ENCODE measurements around the gene GCNT2.
A peak's percentile ranks its signal among the peaks of the same experiment; 100 is the strongest.

GCNT2 gene

GRCh38 chr6:10559522-10560152 lies 38.5 kb downstream of the GCNT2 start:
- H3K27ac Mint-ChIP-seq: peak overlapping the region; percentile 91 to 94 (median 92)

GRCh38 chr6:10561611-10562199 lies 40.6 kb downstream of the GCNT2 start:
- H3K9me3 Mint-ChIP-seq: no peaks in the 10 kb centered on the region
- H3K4me3 Mint-ChIP-seq: peak overlapping the region in 1 of 3 experiments; percentile 6
- TF ChIP-seq CTCF (IDR thresholded peaks at IDR 0.05; ENCODE audit: unreplicated experiment in 3 of 3): no peak
- peaks cover 40% of the 10 kb centered on the region for H3K4me1 Mint-ChIP-seq
- H3K27me3 Mint-ChIP-seq (ENCODE audit: low read depth): peaks cover 12% of the 10 kb centered on the region
- H3K27ac Mint-ChIP-seq: peak overlapping the region; percentile 52 to 91 (median 80)
- no peaks in the 10 kb centered on the region for H3K36me3 Mint-ChIP-seq (ENCODE audit: low read depth)

More at GRCh38 chr6:10559522-10560152, 38.5 kb downstream of the GCNT2 start:
- TF ChIP-seq CTCF (IDR thresholded peaks at IDR 0.05; ENCODE audit: unreplicated experiment in 3 of 3): no peak
- peak overlapping the region; percentile 62 to 67 (median 63) for H3K4me3 Mint-ChIP-seq
- H3K4me1 Mint-ChIP-seq: peaks cover 58% of the 10 kb centered on the region
- no peaks in the 10 kb centered on the region for H3K9me3 Mint-ChIP-seq
- peaks cover 15% of the 10 kb centered on the region for H3K27me3 Mint-ChIP-seq (ENCODE audit: low read depth)
- H3K36me3 Mint-ChIP-seq (ENCODE audit: low read depth): no peaks in the 10 kb centered on the region

GRCh38 chr6:10564975-10565673 lies 44.0 kb downstream of the GCNT2 start:
- Mint-ChIP-seq H3K36me3 (ENCODE audit: low read depth) (no peaks in the 10 kb centered on the region), H3K9me3 (no peaks in the 10 kb centered on the region), H3K4me3 (no peak overlapping the region), H3K4me1 (peaks cover 14% of the 10 kb centered on the region), H3K27ac (peak overlapping the region in 1 of 3 experiments; percentile 44), H3K27me3 (ENCODE audit: low read depth) (peaks cover 8% of the 10 kb centered on the region)
- no peak for TF ChIP-seq CTCF (IDR thresholded peaks at IDR 0.05; ENCODE audit: unreplicated experiment in 3 of 3)

GRCh38 chr6:10565913-10566312 lies 44.8 kb downstream of the GCNT2 start:
- no peak for TF ChIP-seq CTCF (IDR thresholded peaks at IDR 0.05; ENCODE audit: unreplicated experiment in 3 of 3)
- no peaks in the 10 kb centered on the region for H3K36me3 Mint-ChIP-seq (ENCODE audit: low read depth)
- H3K4me3 Mint-ChIP-seq: no peak overlapping the region
- H3K9me3 Mint-ChIP-seq: no peaks in the 10 kb centered on the region
- H3K27me3 Mint-ChIP-seq (ENCODE audit: low read depth): peaks cover 4% of the 10 kb centered on the region
- peak overlapping the region in 1 of 3 experiments; percentile 44 for H3K27ac Mint-ChIP-seq
- H3K4me1 Mint-ChIP-seq: peaks cover 6% of the 10 kb centered on the region

GRCh38 chr6:10567256-10568026 lies 46.3 kb downstream of the GCNT2 start:
- Mint-ChIP-seq H3K27me3 (ENCODE audit: low read depth) (peaks cover 4% of the 10 kb centered on the region), H3K4me3 (no peak overlapping the region), H3K9me3 (no peaks in the 10 kb centered on the region), H3K27ac (peak overlapping the region; percentile 4 to 63 (median 32)), H3K4me1 (no peaks in the 10 kb centered on the region), H3K36me3 (ENCODE audit: low read depth) (no peaks in the 10 kb centered on the region)
- TF ChIP-seq CTCF (IDR thresholded peaks at IDR 0.05; ENCODE audit: unreplicated experiment in 3 of 3): no peak
